Measurements from ENCODE around the gene MYO10. TPM values are rescaled to one million over a fixed set of nuclear protein-coding genes. Genes with fewer than 3 reads are reported as not detected.

MYO10 gene
- total and polyA plus RNA-seq, 2 donors (not counting 3 experiments of a cell fraction or from before 2014, with no cell fraction given) = 36.0 to 148 TPM

DNA sequence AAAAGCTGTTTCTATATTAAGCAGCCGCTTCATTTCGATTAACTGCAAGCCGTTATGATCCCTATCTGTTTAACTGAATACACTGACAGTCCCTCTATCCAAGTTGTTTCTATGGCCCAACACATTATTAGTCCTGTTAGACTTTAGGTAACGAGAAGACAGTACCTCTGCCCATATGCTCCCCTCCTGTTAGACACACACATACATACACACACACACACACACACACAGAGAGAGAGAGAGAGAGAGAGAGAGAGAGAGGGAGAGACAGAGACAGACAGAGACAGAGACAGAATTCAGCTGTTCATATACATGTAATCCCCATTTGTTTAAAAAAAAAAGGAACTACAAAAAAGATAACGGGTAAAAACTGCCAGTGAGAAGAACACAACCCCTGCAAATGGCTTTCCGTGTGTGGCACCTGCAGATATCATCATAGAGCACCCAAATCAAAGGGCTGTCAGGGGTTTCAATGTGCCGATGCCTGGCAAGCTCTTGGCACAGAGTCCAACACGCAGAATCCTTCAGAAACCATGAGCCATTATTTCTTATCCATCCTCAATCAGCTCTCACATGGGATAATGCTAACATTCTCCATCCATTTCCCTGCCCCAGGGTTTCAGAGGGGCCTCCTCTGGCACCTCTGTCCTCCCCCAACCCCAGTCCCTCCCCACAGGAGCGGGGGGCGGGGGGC, 144.0 kb downstream of the MYO10 start:
- dilution Hi-C loops (cut with MboI; ENCODE audit: extremely low pct_ligation_motif_present, low sequenced_read_pairs) = loop anchor here (25.0 kb wide), 1 partner anchor 395 kb away; no protein-coding TSS in a partner anchor
- H3K9me3 ChIP-seq (replicated peaks; ENCODE audit: control insufficient read depth, insufficient read depth, low read length) = no peaks in the 10 kb centered on the region
- FAIRE-seq = no peak
- no peaks in the 10 kb centered on the region for H3K27me3 ChIP-seq (ENCODE audit: control insufficient read depth in 2 of 2, insufficient read depth in 2 of 2, low read length in 2 of 2)
- TF ChIP-seq MYC (IDR thresholded peaks at IDR 0.05; ENCODE audit: low read depth, low read length) (no peak), POLR2AphosphoS5 (IDR thresholded peaks at IDR 0.05; ENCODE audit: insufficient read depth, low read depth, low read length) (no peak), JUN (IDR thresholded peaks at IDR 0.05; ENCODE audit: borderline replicate concordance, insufficient read depth, insufficient read length, low read depth) (no peak), POLR2A (IDR thresholded peaks at IDR 0.05; ENCODE audit: low read depth, low read length) (no peak)
- no peaks in the 10 kb centered on the region for H3K9me1 ChIP-seq (replicated peaks; ENCODE audit: control insufficient read depth, extremely low read depth, insufficient read depth, low read length)
- peaks cover 73% of the 10 kb centered on the region for H3K79me2 ChIP-seq (ENCODE audit: control insufficient read depth, insufficient read depth, low read length)
- H3K9ac ChIP-seq (replicated peaks; ENCODE audit: extremely low read depth, insufficient read depth, low read length) = no peak overlapping the region
- peaks cover 3% of the 10 kb centered on the region for H4K20me1 ChIP-seq (replicated peaks; ENCODE audit: control insufficient read depth, extremely low read depth, insufficient read depth, low read length)
- intact Hi-C loops (cut with micrococcal nuclease) = loop anchor here (1.0 to 5.0 kb wide), 5 partner anchors 125 to 411 kb away; no protein-coding TSS in a partner anchor
- H3K4me2 ChIP-seq (ENCODE audit: insufficient read depth, low read length) = no peak overlapping the region
- H3K36me3 ChIP-seq (ENCODE audit: control insufficient read depth in 2 of 2, extremely low read depth in 1 of 2, insufficient read depth in 2 of 2, low read length in 2 of 2) = peaks cover 8 to 14% of the 10 kb centered on the region in 2 experiments
- ChIA-PET CTCF (interaction anchor here (0.7 to 6.6 kb wide), 19 partner anchors 9 to 410 kb away, joined by 3 to 194 read pairs (median 4); partner anchors contain the start of gene MYO10), POLR2A (interaction anchor here (0.7 to 1.4 kb wide), 2 partner anchors 97 to 398 kb away, joined by 3 to 5 read pairs; no protein-coding TSS in a partner anchor)
- DNase-seq (ENCODE audit: low read depth, low spot score) = no peak
- no peaks in the 10 kb centered on the region for H3K4me1 ChIP-seq (ENCODE audit: control insufficient read depth, extremely low read depth, insufficient read depth, low read length)
- no peak overlapping the region for H3K27ac ChIP-seq (ENCODE audit: insufficient read depth, low read depth, low read length)
- no peak overlapping the region for H2AFZ ChIP-seq (ENCODE audit: low read depth, low read length)
- H3K4me3 ChIP-seq (replicated peaks in 1 of 3; ENCODE audit: insufficient read depth in 1 of 3, low read depth in 1 of 3, low read length in 3 of 3) = no peak overlapping the region
- BruUV-seq (replicated peaks) = no TSS peak

DNA sequence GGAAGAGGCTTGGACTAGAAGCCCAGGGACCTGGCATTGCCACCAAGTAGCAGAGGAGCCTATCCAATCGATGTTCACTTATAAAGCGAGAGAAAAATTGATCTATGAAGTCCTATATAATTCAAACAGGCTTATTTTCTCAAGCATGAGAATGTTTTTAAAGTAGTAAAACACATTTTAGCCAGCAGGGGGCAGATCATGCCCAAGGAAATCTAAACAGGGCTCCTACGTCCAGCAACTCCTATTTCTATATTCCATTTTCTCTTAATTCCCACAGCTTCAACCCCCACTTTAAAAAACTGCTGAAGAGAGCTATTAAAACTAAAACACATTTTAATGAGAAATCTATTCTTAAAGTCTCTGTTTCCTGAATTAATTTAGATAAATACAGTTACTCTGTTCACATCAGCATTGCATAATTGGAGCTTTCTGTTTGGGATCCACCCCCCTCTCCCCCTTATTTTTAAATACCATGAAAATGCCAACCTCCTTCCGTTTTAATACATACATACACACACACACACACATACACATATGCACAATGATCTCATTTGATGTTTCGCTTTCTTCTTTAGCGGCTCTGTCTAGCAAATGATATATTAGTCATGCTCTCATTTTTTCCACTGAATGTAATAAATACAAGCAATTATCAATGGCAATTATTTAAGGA, 144.9 kb downstream of the MYO10 start:
- BruUV-seq (replicated peaks) = no TSS peak
- peaks cover 74% of the 10 kb centered on the region for H3K79me2 ChIP-seq (ENCODE audit: control insufficient read depth, insufficient read depth, low read length)
- H3K9me1 ChIP-seq (replicated peaks; ENCODE audit: control insufficient read depth, extremely low read depth, insufficient read depth, low read length) = no peaks in the 10 kb centered on the region
- TF ChIP-seq JUN (IDR thresholded peaks at IDR 0.05; ENCODE audit: borderline replicate concordance, insufficient read depth, insufficient read length, low read depth) (peak; percentile 47), POLR2AphosphoS5 (IDR thresholded peaks at IDR 0.05; ENCODE audit: insufficient read depth, low read depth, low read length) (no peak), POLR2A (IDR thresholded peaks at IDR 0.05; ENCODE audit: low read depth, low read length) (no peak)
- TF ChIP-seq, protein P1, sequence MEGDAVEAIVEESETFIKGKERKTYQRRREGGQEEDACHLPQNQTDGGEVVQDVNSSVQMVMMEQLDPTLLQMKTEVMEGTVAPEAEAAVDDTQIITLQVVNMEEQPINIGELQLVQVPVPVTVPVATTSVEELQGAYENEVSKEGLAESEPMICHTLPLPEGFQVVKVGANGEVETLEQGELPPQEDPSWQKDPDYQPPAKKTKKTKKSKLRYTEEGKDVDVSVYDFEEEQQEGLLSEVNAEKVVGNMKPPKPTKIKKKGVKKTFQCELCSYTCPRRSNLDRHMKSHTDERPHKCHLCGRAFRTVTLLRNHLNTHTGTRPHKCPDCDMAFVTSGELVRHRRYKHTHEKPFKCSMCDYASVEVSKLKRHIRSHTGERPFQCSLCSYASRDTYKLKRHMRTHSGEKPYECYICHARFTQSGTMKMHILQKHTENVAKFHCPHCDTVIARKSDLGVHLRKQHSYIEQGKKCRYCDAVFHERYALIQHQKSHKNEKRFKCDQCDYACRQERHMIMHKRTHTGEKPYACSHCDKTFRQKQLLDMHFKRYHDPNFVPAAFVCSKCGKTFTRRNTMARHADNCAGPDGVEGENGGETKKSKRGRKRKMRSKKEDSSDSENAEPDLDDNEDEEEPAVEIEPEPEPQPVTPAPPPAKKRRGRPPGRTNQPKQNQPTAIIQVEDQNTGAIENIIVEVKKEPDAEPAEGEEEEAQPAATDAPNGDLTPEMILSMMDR (IDR thresholded peaks at IDR 0.05; ENCODE audit: extremely low read depth in 1 of 2, insufficient read depth in 1 of 2, low read depth in 1 of 2, low read length in 2 of 2) = peak; percentile 35 to 55
- no peaks in the 10 kb centered on the region for H3K4me1 ChIP-seq (ENCODE audit: control insufficient read depth, extremely low read depth, insufficient read depth, low read length)
- H3K4me3 ChIP-seq (replicated peaks in 1 of 3; ENCODE audit: insufficient read depth in 1 of 3, low read depth in 1 of 3, low read length in 3 of 3) = no peak overlapping the region
- ChIA-PET POLR2A (interaction anchor here (1.4 kb wide), 1 partner anchor 399 kb away, joined by 5 read pairs; no protein-coding TSS in a partner anchor), CTCF (interaction anchor here (0.7 to 6.6 kb wide), 21 partner anchors 10 to 411 kb away, joined by 3 to 194 read pairs (median 3); partner anchors contain the start of gene MYO10)
- H2AFZ ChIP-seq (ENCODE audit: low read depth, low read length) = no peak overlapping the region
- peaks cover 3% of the 10 kb centered on the region for H4K20me1 ChIP-seq (replicated peaks; ENCODE audit: control insufficient read depth, extremely low read depth, insufficient read depth, low read length)
- no peak overlapping the region for H3K9ac ChIP-seq (replicated peaks; ENCODE audit: extremely low read depth, insufficient read depth, low read length)
- H3K27ac ChIP-seq (ENCODE audit: insufficient read depth, low read depth, low read length) = no peak overlapping the region
- no peaks in the 10 kb centered on the region for H3K9me3 ChIP-seq (replicated peaks; ENCODE audit: control insufficient read depth, insufficient read depth, low read length)
- FAIRE-seq (peak; percentile 74), DNase-seq (ENCODE audit: low read depth, low spot score) (peak; percentile 79)
- no peak overlapping the region for H3K4me2 ChIP-seq (ENCODE audit: insufficient read depth, low read length)
- H3K36me3 ChIP-seq (ENCODE audit: control insufficient read depth in 2 of 2, extremely low read depth in 1 of 2, insufficient read depth in 2 of 2, low read length in 2 of 2) = peaks cover 8 to 14% of the 10 kb centered on the region in 2 experiments
- dilution Hi-C loops (cut with MboI; ENCODE audit: extremely low pct_ligation_motif_present, low sequenced_read_pairs) = loop anchor here (25.0 kb wide), 1 partner anchor 396 kb away; no protein-coding TSS in a partner anchor
- no peaks in the 10 kb centered on the region for H3K27me3 ChIP-seq (ENCODE audit: control insufficient read depth in 2 of 2, insufficient read depth in 2 of 2, low read length in 2 of 2)
- intact Hi-C loops (cut with micrococcal nuclease) = loop anchor here (1.0 to 5.0 kb wide), 5 partner anchors 126 to 412 kb away; no protein-coding TSS in a partner anchor
